TTC549 (cell line): ENCODE data around the gene ZNF280D.
"Not testable (repeated sequence)": the region's sequence is repeated elsewhere in the genome, so short reads cannot be mapped to it uniquely, and the experiment has no call there.

ENCODE experiments used
- FAIRE-seq: peaks from 2 replicates; lab custom pipeline; 2012; peaks lifted over from hg19 to GRCh38; lab: Jason Lieb, UNC

The ZNF280D gene

DNA sequence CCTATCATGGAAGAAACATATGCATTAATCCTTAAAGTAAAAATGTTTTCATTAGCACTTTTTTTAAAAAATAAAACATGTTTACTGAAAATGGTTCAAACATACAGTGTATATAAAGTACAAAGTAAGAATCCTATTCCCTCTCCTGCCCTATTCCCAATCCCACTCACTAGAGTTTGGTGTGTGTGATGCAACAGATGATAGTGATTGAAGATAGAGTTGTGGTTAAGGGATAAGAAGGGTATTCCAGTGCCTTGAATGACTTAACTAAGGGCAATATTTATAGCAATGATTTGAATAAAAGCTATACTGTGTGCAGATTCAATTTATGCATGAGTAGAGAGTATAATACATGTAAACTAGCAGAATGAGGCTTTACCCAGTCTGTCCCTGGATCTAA is 18.1 kb downstream of the ZNF280D start:
- FAIRE-seq = no peak

DNA sequence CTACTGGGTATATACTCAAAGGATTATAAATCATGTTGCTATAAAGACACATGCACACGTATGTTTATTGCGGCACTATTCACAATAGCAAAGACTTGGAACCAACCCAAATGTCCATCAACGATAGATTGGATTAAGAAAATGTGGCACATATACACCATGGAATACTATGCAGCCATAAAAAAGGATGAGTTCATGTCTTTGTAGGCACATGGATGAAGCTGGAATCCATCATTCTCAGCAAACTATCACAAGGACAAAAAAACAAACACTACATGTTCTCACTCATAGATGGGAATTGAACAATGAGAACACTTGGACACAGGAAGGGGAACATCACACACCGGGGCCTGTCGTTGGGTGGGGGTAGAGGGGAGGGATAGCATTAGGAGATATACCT is 23.8 kb downstream of the ZNF280D start:
- FAIRE-seq = not testable (repeated sequence)

- FAIRE-seq = no peak
Measured at GRCh38 chr15:56699743-56700142, 33.6 kb downstream of the ZNF280D start.

DNA sequence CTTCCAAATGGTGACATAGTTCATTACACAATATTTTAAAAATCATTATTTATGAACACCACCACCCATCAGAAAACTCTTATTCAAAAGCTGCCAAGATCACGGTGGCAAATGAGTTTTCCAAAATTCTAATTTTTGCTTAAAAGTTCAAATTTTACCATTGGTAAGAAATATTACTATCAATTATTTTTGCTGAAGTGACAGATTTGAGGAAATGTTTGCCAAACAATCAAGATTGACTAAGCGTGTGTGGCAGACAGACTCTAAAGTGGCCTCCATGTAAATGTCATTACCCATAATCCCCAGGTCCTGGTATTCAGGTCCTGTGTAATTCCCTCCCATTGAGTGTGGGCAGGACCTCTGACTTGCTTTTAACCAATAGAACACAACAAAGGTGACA is 35.0 kb downstream of the ZNF280D start:
- no peak for FAIRE-seq

- FAIRE-seq = no peak
Measured at GRCh38 chr15:56693761-56694160, 39.5 kb downstream of the ZNF280D start.

GRCh38 chr15:56690733-56691132 is 42.6 kb downstream of the ZNF280D start:
- FAIRE-seq = no peak

DNA sequence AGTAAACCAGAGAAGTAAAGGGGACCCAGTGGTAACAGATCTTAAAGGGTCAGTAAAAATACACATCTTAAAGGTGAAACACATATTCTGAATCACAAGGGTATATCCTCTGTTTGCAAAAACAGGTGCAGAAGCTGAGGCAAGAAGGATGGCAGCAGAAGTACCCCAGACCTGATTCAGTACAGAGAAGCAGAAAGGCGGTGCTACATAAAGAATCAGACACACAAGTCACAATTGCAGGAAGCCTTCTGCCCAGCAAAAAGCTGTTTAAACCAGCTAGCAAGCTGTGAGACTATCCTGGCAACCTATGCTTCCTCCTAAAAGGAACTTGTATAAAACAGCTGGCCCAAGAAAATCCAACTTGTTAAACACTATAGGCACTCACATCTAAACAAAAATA is 49.4 kb downstream of the ZNF280D start:
- no peak for FAIRE-seq

DNA sequence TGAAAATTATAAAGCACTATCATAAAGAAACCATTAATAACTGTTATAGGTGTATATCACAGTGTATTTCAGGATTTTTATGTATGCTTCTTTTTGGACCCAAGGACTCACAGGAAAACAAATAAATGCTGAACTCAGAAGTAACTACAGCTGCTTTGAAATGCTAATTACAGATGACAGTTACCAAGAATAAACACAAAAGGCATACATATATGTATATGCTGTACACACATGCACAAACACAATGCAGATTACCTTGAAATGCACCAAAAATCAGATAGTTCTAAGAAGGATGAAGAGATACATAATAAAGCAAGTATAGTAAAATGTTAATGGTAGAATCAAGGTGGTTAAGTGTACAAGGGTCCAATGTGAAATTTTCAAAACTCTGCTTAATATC is 52.2 kb downstream of the ZNF280D start:
- no peak for FAIRE-seq

DNA sequence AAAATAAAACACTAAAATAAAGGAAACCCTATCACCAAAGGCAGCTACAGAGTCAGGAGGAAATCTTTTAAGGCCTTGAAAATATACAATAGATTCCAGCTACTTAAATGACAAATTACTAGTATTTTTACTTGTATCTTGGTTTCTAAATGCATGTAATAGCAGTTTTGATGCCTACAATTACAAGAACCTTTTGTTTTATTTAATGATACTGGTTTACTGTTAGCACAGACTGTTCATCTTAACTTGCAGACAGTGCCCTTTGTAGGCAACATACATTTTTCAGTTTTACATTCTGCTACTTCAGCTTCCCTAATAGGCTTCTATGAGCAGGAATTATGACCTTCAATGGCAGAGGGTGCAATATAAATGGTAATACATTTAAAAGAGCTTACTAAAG is 54.1 kb downstream of the ZNF280D start:
- FAIRE-seq = no peak

- FAIRE-seq = no peak
Measured at GRCh38 chr15:56678571-56678970, 54.7 kb downstream of the ZNF280D start.

GRCh38 chr15:56677271-56677670 is 56.0 kb downstream of the ZNF280D start:
- no peak for FAIRE-seq

DNA sequence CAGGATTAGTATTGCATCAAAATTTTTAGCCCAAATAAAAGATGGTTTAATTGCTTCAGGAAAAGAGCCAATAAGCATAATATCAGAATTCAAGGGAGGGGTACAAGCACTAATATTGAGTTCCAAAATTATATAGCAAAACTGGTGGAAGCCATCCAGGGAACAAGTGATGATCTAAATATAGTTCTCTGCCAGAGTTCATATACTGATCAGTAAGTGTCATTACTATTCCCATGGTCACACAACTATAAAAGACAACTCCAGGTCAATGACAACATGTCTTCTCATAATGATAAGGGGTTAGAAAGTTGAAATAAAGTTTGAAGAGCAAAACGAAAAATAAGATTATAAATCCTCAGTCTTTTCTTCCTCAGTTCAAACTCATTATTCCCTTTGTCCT is 57.4 kb downstream of the ZNF280D start:
- FAIRE-seq = no peak

- no peak for FAIRE-seq
Measured at GRCh38 chr15:56674857-56675256, 58.5 kb downstream of the ZNF280D start.

GRCh38 chr15:56672721-56673120 is 60.6 kb downstream of the ZNF280D start:
- FAIRE-seq = no peak

DNA sequence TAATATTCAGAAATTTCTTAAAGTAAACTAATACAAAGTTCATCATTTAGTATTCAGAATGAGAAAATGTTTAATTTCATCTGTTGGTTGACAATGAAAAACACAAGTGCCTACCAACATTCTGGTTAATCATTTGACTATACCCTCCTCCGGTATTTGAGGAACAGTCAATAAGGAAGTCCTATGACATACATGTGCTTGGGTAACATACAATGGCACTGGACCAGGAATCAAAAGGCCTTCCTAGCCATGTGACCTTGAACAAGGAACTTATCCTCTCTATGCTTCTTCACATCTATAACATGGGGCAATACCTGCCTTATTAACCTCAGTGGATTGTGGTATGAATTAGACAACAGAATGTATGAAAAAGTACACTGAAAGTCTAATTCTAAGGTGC is 65.8 kb downstream of the ZNF280D start:
- no peak for FAIRE-seq

DNA sequence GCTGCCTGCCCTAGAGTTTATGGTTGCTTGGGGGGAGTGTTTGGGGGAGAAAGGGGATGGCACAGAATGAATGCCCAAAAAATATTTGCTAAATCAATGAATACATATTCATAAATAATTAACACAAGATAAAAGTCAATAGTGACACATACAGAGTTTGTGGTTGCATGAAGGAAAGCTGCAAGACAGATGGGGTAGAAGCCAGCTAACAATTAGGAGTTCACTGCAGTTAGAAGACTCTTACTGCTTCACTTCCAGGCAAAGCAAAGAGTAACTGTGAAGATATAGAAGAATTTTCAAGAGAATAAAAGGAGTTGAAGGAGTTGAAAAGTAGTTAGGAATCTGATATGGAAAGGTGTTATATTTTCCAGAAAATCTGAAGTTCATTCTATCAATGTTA is 72.4 kb downstream of the ZNF280D start:
- FAIRE-seq = no peak

GRCh38 chr15:56659197-56659596 is 74.1 kb downstream of the ZNF280D start:
- FAIRE-seq = no peak

DNA sequence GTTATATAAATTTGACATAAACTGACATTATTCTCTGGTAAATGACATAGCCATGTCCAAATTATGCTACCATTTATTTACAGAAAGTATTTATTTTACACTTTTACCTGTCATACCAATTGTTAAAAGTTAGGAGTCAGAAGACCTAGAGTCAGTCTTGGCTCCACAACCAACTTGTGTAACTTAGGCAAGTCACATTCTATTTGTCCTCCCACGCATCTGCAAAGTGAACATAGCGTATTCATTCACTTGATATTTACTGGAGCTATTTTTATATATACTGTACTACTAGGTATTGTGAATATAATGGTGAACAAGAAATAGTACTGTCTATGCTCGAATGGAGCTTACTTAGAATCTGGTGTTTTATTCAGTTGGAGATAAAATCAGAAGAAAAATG is 78.7 kb downstream of the ZNF280D start:
- no peak for FAIRE-seq

DNA sequence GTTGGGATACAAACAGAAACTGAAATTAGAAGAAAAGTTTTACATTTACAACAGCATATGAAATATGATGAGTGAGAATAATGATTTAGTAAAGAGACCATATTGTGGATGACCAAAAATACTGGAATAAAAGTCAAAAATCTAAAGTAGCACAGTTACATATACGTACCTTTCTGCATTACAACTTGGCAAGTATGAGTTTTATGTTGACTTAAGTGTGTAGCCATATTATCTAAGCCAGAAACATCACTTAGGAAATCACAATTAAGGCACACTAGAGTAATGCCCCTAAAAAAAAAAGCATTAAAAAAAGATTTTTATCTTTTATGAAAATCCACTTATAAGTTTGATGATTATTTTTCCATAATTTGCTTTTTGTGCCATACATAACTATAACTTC is 79.1 kb downstream of the ZNF280D start:
- FAIRE-seq = no peak

DNA sequence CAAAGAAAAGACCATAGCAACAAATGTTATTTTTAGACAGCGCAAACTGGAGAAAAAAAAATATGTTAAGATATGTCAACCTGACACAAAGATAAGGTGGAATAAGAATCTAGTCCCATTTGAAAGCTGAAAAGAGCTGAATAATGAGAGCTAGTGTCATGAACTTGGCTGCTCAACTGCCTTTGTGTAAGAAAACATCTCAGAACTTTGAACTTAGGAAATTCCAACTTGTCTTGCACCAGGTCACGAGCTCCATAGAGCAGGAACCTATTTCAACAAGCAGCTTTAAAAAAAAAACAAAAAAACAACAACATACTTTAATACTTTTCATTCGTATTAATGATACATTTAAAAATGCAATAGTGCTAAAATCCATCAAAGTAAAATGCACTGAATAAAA is 79.5 kb downstream of the ZNF280D start:
- FAIRE-seq = no peak

- no peak for FAIRE-seq
Measured at GRCh38 chr15:56653107-56653506, 80.2 kb downstream of the ZNF280D start.

DNA sequence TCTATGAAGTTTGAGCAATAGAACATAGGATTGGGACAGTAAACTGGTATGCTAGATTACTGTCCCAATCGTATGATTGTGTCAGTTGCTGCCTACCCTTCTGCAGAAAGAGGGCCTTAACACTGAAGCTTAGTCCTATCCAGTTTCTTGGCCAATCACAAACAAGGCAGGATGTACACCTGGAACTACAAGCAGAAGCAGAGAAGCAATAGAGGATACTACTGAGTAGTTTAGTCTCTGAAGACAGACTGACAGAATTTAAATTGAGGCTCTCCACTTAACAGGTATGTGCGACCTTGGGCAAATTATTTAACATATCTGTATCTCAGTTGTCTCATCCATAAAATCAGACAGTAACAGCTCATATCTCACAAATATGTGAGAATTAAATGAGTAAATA is 85.0 kb downstream of the ZNF280D start:
- FAIRE-seq = no peak

DNA sequence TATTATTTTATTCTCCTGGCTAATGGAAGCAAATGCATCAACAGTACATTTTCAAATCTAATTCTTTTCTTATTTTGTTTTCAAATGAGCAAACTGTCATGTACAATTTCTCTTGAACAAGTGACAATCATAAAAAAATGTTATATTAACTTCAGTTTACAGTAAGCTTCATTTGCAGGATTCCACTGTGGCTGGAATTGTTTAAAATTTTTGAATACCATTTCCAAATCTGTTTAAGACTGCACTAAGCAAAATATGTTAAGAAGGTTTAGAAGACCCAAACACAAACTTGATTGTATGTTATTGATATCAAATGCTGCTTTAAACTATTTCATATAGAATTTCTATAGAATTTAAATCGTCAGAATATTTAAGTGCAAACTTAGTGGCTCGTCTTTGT is 92.8 kb downstream of the ZNF280D start:
- no peak for FAIRE-seq

DNA sequence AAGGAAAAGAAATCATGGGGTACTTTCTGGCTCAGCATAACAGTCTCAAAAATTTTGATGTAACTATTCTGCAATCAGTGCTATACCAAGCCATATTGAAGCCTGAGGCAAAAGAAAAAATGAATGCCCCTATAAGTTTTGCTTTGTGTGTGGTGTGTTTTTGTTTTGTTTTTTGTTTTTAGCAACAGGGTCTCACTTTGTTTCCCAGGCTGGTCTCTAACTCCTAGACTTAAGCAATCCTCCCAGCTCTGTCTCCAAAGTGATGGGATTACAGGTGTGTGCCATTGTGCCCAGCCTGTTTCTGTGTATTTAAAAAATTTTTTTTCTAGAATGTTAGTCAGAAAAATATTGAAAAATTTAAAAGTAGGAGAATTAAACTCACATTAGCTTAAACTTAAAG is 93.2 kb downstream of the ZNF280D start:
- FAIRE-seq = no peak

- no peak for FAIRE-seq
Measured at GRCh38 chr15:56639631-56640030, 93.7 kb downstream of the ZNF280D start.

DNA sequence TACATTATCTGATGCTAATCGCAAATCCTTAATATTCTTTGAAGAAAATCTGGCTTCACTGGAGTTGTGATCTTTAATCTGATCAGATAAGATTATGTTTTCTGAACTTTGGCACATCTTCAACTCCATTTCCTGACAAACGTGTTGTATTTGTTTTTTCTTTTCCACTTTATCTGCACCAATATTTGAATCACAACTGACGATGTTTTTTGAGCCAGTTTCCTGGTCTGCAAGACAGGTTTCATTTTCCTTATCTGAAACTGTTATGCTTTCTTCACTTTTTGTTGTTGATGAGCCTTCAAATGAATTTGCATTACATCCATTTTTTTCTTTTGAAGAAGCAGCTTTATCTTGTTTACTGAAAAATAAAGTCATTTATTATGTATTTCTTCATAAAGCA is 101.5 kb downstream of the ZNF280D start:
- FAIRE-seq = no peak
